A204.1 (cell line): ENCODE data around the gene IL12RB2.

ENCODE experiments used
- FAIRE-seq: peaks from 2 replicates; lab custom pipeline; 2012; peaks lifted over from hg19 to GRCh38; lab: Jason Lieb, UNC

IL12RB2 gene

GRCh38 chr1:67348586-67349252 is 41.0 kb downstream of the IL12RB2 start:
- FAIRE-seq: no peak

- no peak for FAIRE-seq
Observed at GRCh38 chr1:67350783-67351182, 43.1 kb downstream of the IL12RB2 start.

- no peak for FAIRE-seq
Observed at GRCh38 chr1:67352211-67352610, 44.5 kb downstream of the IL12RB2 start.

GRCh38 chr1:67355745-67356424 is 48.2 kb downstream of the IL12RB2 start:
- no peak for FAIRE-seq

GRCh38 chr1:67359592-67359991 is 51.9 kb downstream of the IL12RB2 start:
- no peak for FAIRE-seq

- FAIRE-seq: no peak
Observed at GRCh38 chr1:67361641-67362040, 54.0 kb downstream of the IL12RB2 start.

GRCh38 chr1:67367370-67368045 is 59.8 kb downstream of the IL12RB2 start:
- FAIRE-seq: no peak

- FAIRE-seq: no peak
Observed at GRCh38 chr1:67368046-67368514, 60.4 kb downstream of the IL12RB2 start.

GRCh38 chr1:67371043-67371442 is 63.4 kb downstream of the IL12RB2 start:
- no peak for FAIRE-seq

- FAIRE-seq: no peak
Observed at GRCh38 chr1:67371681-67372080, 64.0 kb downstream of the IL12RB2 start.

GRCh38 chr1:67372136-67372535 is 64.5 kb downstream of the IL12RB2 start:
- no peak for FAIRE-seq

GRCh38 chr1:67372898-67373297 is 65.2 kb downstream of the IL12RB2 start:
- no peak for FAIRE-seq

GRCh38 chr1:67376381-67376780 is 68.7 kb downstream of the IL12RB2 start:
- FAIRE-seq: no peak

GRCh38 chr1:67377253-67377652 is 69.6 kb downstream of the IL12RB2 start:
- no peak for FAIRE-seq

GRCh38 chr1:67381154-67381553 is 73.5 kb downstream of the IL12RB2 start:
- FAIRE-seq: no peak

- no peak for FAIRE-seq
Observed at GRCh38 chr1:67382292-67382691, 74.6 kb downstream of the IL12RB2 start.

- no peak for FAIRE-seq
Observed at GRCh38 chr1:67383999-67384638, 76.4 kb downstream of the IL12RB2 start.

- FAIRE-seq: no peak
Observed at GRCh38 chr1:67390041-67390887, 82.6 kb downstream of the IL12RB2 start.

- no peak for FAIRE-seq
Observed at GRCh38 chr1:67393240-67393639, 85.6 kb downstream of the IL12RB2 start.

- FAIRE-seq: no peak
Observed at GRCh38 chr1:67393737-67394136, 86.1 kb downstream of the IL12RB2 start.

GRCh38 chr1:67394548-67394947 is 86.9 kb downstream of the IL12RB2 start:
- no peak for FAIRE-seq
